ENCODE results near the gene LGALS1.

- no peak for TF ChIP-seq EZH2phosphoT487 (IDR thresholded peaks at IDR 0.05; ENCODE audit: borderline replicate concordance)
- TF ChIP-seq CTCF (IDR thresholded peaks at IDR 0.05 in 2 of 3, conservative IDR thresholded peaks at IDR 0.05 in 1 of 3; ENCODE audit: borderline replicate concordance in 1 of 3, insufficient read depth in 1 of 3, low read depth in 2 of 3, low read length in 2 of 3), result no peak
- TF ChIP-seq SP1 (IDR thresholded peaks at IDR 0.05; ENCODE audit: low read depth), result no peak
Observed at GRCh38 chr22:37650463-37651136, 24.8 kb upstream of the LGALS1 start.

Data from HCT116 (cell line).